HCT116 (cell line): ENCODE measurements around the gene COL15A1.

Source experiments
- ELF1 ChIP-seq: IDR thresholded peaks from 2 replicates; pipeline ENCODE4 v1.6.1; 2012; ENCODE audit warnings: low read depth, borderline replicate concordance
- EZH2 ChIP-seq: fragments of 200-600 bp; sonication (generic); IDR thresholded peaks from 2 replicates; pipeline ENCODE4 v1.6.1; 2017; ENCODE audit warnings: antibody characterized with exemption, mixed run types
- EZH2phosphoT487 ChIP-seq: fragments of 200-600 bp; IDR thresholded peaks from 2 replicates; pipeline ENCODE4 v1.6.1; 2018; ENCODE audit warnings: antibody characterized with exemption, borderline replicate concordance
- FOSL1 ChIP-seq: IDR thresholded peaks from 2 replicates; pipeline ENCODE4 v1.6.1; 2012; ENCODE audit warnings: low read depth
- POLR2A ChIP-seq: IDR thresholded peaks from 2 replicates; pipeline ENCODE4 v1.7.0; 2011; ENCODE audit warnings: borderline replicate concordance; ENCODE audit not compliant: insufficient read depth, insufficient read length; ENCODE audit errors: extremely low read depth
- POLR2AphosphoS5 ChIP-seq: IDR thresholded peaks from 2 replicates; pipeline ENCODE4 v1.6.1; 2011; ENCODE audit warnings: mild to moderate bottlenecking, low read depth, low read length, moderate library complexity
- RAD21 ChIP-seq: IDR thresholded peaks from 2 replicates; pipeline ENCODE4 v1.6.1; 2012; ENCODE audit warnings: low read depth, mild to moderate bottlenecking
- SP1 ChIP-seq: IDR thresholded peaks from 2 replicates; pipeline ENCODE4 v1.6.1; 2012; ENCODE audit warnings: low read depth
- ZFX ChIP-seq: fragments of 450-650 bp; IDR thresholded peaks from 2 replicates; pipeline ENCODE4 v1.6.1; 2017
- ZNF274 ChIP-seq: fragments of 200-500 bp; sonication (Bioruptor generic); IDR thresholded peaks from 2 replicates; pipeline ENCODE4 v1.6.1; 2014; ENCODE audit warnings: mild to moderate bottlenecking, low read depth, low read length, inconsistent platforms
- TF ChIP-seq, protein P1 (sequence below), 3 experiments: fragments of 200-600 bp in 1 of 3; sonication (generic) in 1 of 3; IDR thresholded peaks in 2 of 3; conservative IDR thresholded peaks in 1 of 3; 2 replicates each; pipeline ENCODE4 v1.5.1; 2012 to 2017; ENCODE audit warnings: low read depth in 2 of 3, low read length in 2 of 3, antibody characterized with exemption in 1 of 3, borderline replicate concordance in 1 of 3, control low read depth in 1 of 3, mild to moderate bottlenecking in 1 of 3, mixed read lengths in 1 of 3, mixed run types in 1 of 3, moderate library complexity in 1 of 3; ENCODE audit not compliant: insufficient read depth in 1 of 3
- TF ChIP-seq, protein P2 (sequence below): IDR thresholded peaks from 2 replicates; pipeline ENCODE4 v1.6.1; 2012; ENCODE audit warnings: low read depth
- TF ChIP-seq, protein P3 (sequence below): IDR thresholded peaks from 2 replicates; pipeline ENCODE4 v1.6.1; 2012

DNA sequence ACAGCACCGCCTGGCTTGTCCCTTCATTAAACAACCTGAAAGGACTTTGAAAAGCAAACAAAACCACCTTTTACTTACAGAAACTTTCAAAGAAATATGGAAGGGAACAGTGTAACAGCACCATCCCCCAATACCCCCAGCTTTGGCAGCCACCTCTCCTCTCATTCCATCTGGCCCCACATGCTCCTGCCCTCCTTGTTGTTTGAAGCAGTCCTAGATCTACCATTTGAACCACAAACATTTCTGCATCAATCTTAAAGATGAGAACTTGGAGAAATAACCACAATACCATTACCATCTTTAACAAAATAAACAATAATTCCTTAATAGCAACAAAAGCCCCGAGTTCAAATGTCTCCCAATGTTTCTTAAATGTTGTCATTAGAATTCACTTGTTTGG is 17.8 kb upstream of the COL15A1 start:
- TF ChIP-seq POLR2A (no peak), FOSL1 (no peak), ZNF274 (no peak), RAD21 (no peak), POLR2AphosphoS5 (no peak), ZFX (no peak), EZH2phosphoT487 (no peak), ELF1 (no peak), SP1 (no peak), EZH2 (no peak)
- TF ChIP-seq, protein P1, sequence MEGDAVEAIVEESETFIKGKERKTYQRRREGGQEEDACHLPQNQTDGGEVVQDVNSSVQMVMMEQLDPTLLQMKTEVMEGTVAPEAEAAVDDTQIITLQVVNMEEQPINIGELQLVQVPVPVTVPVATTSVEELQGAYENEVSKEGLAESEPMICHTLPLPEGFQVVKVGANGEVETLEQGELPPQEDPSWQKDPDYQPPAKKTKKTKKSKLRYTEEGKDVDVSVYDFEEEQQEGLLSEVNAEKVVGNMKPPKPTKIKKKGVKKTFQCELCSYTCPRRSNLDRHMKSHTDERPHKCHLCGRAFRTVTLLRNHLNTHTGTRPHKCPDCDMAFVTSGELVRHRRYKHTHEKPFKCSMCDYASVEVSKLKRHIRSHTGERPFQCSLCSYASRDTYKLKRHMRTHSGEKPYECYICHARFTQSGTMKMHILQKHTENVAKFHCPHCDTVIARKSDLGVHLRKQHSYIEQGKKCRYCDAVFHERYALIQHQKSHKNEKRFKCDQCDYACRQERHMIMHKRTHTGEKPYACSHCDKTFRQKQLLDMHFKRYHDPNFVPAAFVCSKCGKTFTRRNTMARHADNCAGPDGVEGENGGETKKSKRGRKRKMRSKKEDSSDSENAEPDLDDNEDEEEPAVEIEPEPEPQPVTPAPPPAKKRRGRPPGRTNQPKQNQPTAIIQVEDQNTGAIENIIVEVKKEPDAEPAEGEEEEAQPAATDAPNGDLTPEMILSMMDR (IDR thresholded peaks at IDR 0.05 in 2 of 3, conservative IDR thresholded peaks at IDR 0.05 in 1 of 3; ENCODE audit: borderline replicate concordance in 1 of 3, insufficient read depth in 1 of 3, low read depth in 2 of 3, low read length in 2 of 3), result no peak
- TF ChIP-seq, protein P2, sequence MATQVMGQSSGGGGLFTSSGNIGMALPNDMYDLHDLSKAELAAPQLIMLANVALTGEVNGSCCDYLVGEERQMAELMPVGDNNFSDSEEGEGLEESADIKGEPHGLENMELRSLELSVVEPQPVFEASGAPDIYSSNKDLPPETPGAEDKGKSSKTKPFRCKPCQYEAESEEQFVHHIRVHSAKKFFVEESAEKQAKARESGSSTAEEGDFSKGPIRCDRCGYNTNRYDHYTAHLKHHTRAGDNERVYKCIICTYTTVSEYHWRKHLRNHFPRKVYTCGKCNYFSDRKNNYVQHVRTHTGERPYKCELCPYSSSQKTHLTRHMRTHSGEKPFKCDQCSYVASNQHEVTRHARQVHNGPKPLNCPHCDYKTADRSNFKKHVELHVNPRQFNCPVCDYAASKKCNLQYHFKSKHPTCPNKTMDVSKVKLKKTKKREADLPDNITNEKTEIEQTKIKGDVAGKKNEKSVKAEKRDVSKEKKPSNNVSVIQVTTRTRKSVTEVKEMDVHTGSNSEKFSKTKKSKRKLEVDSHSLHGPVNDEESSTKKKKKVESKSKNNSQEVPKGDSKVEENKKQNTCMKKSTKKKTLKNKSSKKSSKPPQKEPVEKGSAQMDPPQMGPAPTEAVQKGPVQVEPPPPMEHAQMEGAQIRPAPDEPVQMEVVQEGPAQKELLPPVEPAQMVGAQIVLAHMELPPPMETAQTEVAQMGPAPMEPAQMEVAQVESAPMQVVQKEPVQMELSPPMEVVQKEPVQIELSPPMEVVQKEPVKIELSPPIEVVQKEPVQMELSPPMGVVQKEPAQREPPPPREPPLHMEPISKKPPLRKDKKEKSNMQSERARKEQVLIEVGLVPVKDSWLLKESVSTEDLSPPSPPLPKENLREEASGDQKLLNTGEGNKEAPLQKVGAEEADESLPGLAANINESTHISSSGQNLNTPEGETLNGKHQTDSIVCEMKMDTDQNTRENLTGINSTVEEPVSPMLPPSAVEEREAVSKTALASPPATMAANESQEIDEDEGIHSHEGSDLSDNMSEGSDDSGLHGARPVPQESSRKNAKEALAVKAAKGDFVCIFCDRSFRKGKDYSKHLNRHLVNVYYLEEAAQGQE, result no peak
- TF ChIP-seq, protein P3, sequence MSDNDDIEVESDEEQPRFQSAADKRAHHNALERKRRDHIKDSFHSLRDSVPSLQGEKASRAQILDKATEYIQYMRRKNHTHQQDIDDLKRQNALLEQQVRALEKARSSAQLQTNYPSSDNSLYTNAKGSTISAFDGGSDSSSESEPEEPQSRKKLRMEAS, result no peak
